ENCODE measurements around the gene TMPRSS2.

Gene TMPRSS2

GRCh38 chr21:41520560-41521442, 12.8 kb upstream of the TMPRSS2 start:
- ATAC-seq (no peak), DNase-seq (no peak)
- peaks cover 7% of the 10 kb centered on the region for H3K4me1 Mint-ChIP-seq
- peaks cover under 1% of the 10 kb centered on the region for H3K27me3 Mint-ChIP-seq
- no peak overlapping the region for H3K27ac Mint-ChIP-seq
- H3K9me3 Mint-ChIP-seq: no peaks in the 10 kb centered on the region
- no peak overlapping the region for H3K4me3 Mint-ChIP-seq

DNA sequence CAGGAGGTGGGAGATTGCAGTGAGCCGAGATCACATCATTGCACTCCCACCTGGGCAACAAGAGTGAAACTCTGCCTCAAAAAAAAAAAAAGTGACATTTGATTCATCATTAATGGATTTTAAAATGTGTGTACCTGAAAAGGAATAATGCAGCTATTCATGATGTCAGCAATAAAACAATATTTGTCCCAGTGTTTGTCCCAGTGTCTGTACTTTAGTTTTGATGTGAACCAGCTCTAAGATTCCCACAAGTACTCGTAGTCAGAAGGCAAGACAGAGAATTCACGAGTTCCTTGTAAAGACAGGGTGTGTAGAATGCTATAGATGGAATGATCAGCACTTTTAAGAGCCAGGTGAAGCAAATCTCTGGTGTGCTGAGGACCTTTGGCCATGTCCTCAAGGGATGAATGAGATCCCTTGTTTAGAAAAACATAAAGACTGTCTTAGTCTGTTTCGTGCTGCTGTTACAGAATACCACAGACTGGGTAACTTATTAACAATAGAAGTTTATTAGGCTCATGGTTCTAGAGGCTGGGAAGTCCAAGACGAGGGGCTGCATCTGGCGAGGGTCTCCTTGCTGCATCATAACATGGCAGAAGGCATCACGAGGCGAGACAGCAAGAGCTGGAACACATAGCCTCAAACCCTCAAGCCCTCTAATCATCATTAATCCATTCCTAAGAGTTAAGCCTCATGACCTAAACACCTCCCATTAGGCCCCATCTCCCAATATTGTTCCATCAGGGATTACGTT, 12.0 kb upstream of the TMPRSS2 start:
- DNase-seq (no peak), ATAC-seq (no peak)
- Mint-ChIP-seq H3K4me3 (no peak overlapping the region), H3K27ac (no peak overlapping the region), H3K27me3 (no peaks in the 10 kb centered on the region), H3K9me3 (no peaks in the 10 kb centered on the region), H3K4me1 (peaks cover 7% of the 10 kb centered on the region)

GRCh38 chr21:41518757-41519156, 10.8 kb upstream of the TMPRSS2 start:
- ATAC-seq (no peak), DNase-seq (no peak)
- no peak overlapping the region for H3K4me3 Mint-ChIP-seq
- peaks cover 7% of the 10 kb centered on the region for H3K4me1 Mint-ChIP-seq
- no peaks in the 10 kb centered on the region for H3K27me3 Mint-ChIP-seq
- no peaks in the 10 kb centered on the region for H3K9me3 Mint-ChIP-seq
- no peak overlapping the region for H3K27ac Mint-ChIP-seq

GRCh38 chr21:41511858-41512257, 3.9 kb upstream of the TMPRSS2 start:
- Mint-ChIP-seq H3K9me3 (no peaks in the 10 kb centered on the region), H3K4me3 (no peak overlapping the region), H3K27ac (peak overlapping the region in 1 of 2 donors; percentile 19), H3K4me1 (peaks cover 8% of the 10 kb centered on the region), H3K27me3 (peaks cover 41% of the 10 kb centered on the region)
- DNase-seq: no peak
- ATAC-seq: no peak

- no peak overlapping the region for H3K4me3 Mint-ChIP-seq
- ATAC-seq (no peak), DNase-seq (no peak)
- peaks cover 8% of the 10 kb centered on the region for H3K4me1 Mint-ChIP-seq
- H3K27ac Mint-ChIP-seq: no peak overlapping the region
- H3K27me3 Mint-ChIP-seq: peaks cover 54% of the 10 kb centered on the region
- H3K9me3 Mint-ChIP-seq: no peaks in the 10 kb centered on the region
Measured at GRCh38 chr21:41510500-41510899, 2.5 kb upstream of the TMPRSS2 start.

- ATAC-seq (no peak), DNase-seq (no peak)
- peaks cover 8% of the 10 kb centered on the region for H3K4me1 Mint-ChIP-seq
- H3K4me3 Mint-ChIP-seq: no peak overlapping the region
- peaks cover 62% of the 10 kb centered on the region for H3K27me3 Mint-ChIP-seq
- H3K27ac Mint-ChIP-seq: no peak overlapping the region
- no peaks in the 10 kb centered on the region for H3K9me3 Mint-ChIP-seq
Measured at GRCh38 chr21:41509733-41510132, 1.8 kb upstream of the TMPRSS2 start.

- ATAC-seq: no peak
- Mint-ChIP-seq H3K27ac (no peak overlapping the region), H3K4me1 (peaks cover 13% of the 10 kb centered on the region), H3K4me3 (peak overlapping the region in 1 of 2 donors; percentile 9), H3K27me3 (peaks cover 68% of the 10 kb centered on the region), H3K9me3 (no peaks in the 10 kb centered on the region)
- no peak for DNase-seq
Measured at GRCh38 chr21:41509145-41509496, 1.2 kb upstream of the TMPRSS2 start.

DNA sequence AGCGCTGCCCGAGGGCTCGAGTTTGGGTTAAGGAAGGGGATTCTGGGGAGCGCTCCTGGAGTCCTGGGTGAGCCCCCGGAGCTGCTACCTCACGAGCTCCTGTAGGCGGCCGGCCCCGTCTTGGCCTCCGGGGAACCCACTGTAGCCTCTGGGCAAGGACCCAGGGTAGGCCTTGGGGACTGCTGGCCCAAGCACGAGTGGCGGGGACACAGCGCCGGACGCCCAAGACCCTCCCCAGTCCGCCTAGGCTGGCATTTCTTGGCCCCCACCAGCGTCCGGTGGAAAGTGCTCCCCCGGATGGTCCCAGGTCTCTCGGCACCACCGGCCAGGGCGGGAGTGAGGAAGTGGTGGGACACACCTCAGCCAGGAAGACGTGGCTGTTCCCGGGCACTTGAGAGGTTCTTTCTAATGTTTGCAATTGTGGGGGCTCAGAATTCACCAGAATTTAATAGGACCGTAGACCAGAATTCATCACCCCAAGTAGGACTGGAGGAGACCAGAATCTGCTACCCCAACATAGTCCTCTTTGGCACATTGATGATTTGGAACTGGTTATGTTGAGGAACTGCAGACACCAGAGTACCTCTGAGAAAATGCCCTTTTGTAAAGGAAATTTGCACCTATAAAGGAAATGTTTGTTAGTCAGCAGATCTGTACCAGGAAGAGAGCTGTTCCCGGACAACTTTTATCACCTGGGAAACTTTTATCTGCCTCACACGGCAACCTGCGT, 622 bp upstream of the TMPRSS2 start:
- H3K4me3 Mint-ChIP-seq: peak overlapping the region in 1 of 2 donors; percentile 9
- ATAC-seq (no peak), DNase-seq (no peak)
- peaks cover 73% of the 10 kb centered on the region for H3K27me3 Mint-ChIP-seq
- H3K27ac Mint-ChIP-seq: no peak overlapping the region
- peaks cover 15% of the 10 kb centered on the region for H3K4me1 Mint-ChIP-seq
- H3K9me3 Mint-ChIP-seq: no peaks in the 10 kb centered on the region

GRCh38 chr21:41506611-41507520, 1.1 kb downstream of the TMPRSS2 start:
- no peaks in the 10 kb centered on the region for H3K9me3 Mint-ChIP-seq
- no peak overlapping the region for H3K4me3 Mint-ChIP-seq
- ATAC-seq: no peak
- peaks cover 15% of the 10 kb centered on the region for H3K4me1 Mint-ChIP-seq
- DNase-seq: no peak
- no peak overlapping the region for H3K27ac Mint-ChIP-seq
- H3K27me3 Mint-ChIP-seq: peaks cover 78% of the 10 kb centered on the region

- no peaks in the 10 kb centered on the region for H3K9me3 Mint-ChIP-seq
- DNase-seq (no peak), ATAC-seq (no peak)
- no peak overlapping the region for H3K4me3 Mint-ChIP-seq
- H3K27me3 Mint-ChIP-seq: peaks cover 74% of the 10 kb centered on the region
- no peak overlapping the region for H3K27ac Mint-ChIP-seq
- peaks cover 15% of the 10 kb centered on the region for H3K4me1 Mint-ChIP-seq
Measured at GRCh38 chr21:41506005-41506594, 1.9 kb downstream of the TMPRSS2 start.

DNA sequence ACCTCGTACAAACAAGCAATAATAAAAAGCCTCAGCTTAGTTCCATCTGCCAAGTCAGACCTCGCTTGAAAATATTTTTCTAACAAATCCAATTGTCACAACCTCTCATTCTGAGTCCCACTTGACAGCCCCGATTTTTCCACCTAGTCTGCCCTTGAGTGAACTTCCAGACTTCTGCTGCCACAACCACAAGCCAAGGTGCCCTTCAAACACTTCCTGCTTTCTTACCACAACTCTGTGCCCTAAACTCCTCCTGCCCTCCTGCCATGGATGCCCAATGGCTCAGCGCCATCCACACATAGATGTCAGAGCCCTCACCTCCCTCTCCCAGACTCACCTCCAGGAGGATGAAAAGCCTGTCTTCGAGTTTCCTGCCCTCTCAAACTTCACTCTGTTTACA, 3.9 kb downstream of the TMPRSS2 start:
- DNase-seq: no peak
- Mint-ChIP-seq H3K27me3 (peaks cover 55% of the 10 kb centered on the region), H3K9me3 (no peaks in the 10 kb centered on the region), H3K4me1 (peaks cover 13% of the 10 kb centered on the region), H3K27ac (no peak overlapping the region), H3K4me3 (no peak overlapping the region)
- no peak for ATAC-seq

DNA sequence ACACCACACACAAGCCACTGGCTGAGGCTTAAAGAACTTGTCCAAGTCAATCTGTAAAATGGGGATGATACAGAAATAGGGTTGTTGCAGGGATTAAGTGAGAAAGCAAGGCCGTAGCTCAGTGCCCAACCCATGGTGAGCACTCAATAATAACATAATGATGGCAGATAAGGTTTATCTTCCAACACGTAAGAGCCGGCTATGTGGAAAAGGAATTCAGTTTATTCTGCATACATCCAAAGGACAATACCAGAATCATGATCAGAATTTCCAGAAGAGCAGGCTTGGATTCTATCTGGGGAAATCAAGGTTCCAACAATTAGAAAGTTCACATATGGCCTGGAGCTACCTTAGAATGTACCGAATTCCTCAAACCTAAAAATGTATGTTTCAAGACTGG, 4.6 kb downstream of the TMPRSS2 start:
- H3K4me1 Mint-ChIP-seq: peaks cover 8% of the 10 kb centered on the region
- no peak overlapping the region for H3K4me3 Mint-ChIP-seq
- peaks cover 48% of the 10 kb centered on the region for H3K27me3 Mint-ChIP-seq
- ATAC-seq (no peak), DNase-seq (no peak)
- H3K27ac Mint-ChIP-seq: no peak overlapping the region
- no peaks in the 10 kb centered on the region for H3K9me3 Mint-ChIP-seq

GRCh38 chr21:41501919-41502318, 6.0 kb downstream of the TMPRSS2 start:
- no peak for ATAC-seq
- Mint-ChIP-seq H3K4me1 (peaks cover 8% of the 10 kb centered on the region), H3K27ac (peak overlapping the region in 1 of 2 donors; percentile 3), H3K4me3 (no peak overlapping the region), H3K9me3 (no peaks in the 10 kb centered on the region), H3K27me3 (peaks cover 41% of the 10 kb centered on the region)
- no peak for DNase-seq

DNA sequence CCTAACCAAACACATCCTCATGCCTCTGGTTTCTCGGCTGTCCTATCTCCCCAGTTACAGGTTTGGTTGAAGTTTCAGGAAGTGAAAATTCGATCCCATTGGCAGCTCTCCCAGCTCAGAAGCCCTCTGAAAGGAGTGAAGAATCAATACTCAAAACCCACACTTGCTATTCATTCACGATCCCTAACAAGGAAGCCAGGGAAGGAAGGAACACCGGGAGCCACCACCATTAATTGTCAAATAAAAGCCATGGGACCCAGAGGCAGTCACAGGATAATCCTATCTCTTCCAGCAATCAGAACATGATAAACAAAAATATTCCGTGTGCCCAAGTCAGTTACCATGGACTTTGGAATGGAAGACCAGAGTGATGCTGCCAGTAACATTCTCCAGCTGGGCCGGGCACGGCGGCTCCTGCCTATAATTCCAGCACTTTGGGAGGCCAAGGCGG, 7.0 kb downstream of the TMPRSS2 start:
- H3K9me3 Mint-ChIP-seq: no peaks in the 10 kb centered on the region
- H3K4me1 Mint-ChIP-seq: peaks cover 8% of the 10 kb centered on the region
- ATAC-seq: no peak
- H3K27me3 Mint-ChIP-seq: peaks cover 31% of the 10 kb centered on the region
- H3K4me3 Mint-ChIP-seq: no peak overlapping the region
- H3K27ac Mint-ChIP-seq: peak overlapping the region in 1 of 2 donors; percentile 80
- no peak for DNase-seq
